ENCODE data around the gene KRTAP2-4.
"Not testable (repeated sequence)": the region's sequence is repeated elsewhere in the genome, so short reads cannot be mapped to it uniquely, and the experiment has no call there.

The KRTAP2-4 gene, protein sequence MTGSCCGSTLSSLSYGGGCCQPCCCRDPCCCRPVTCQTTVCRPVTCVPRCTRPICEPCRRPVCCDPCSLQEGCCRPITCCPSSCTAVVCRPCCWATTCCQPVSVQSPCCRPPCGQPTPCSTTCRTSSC

DNA sequence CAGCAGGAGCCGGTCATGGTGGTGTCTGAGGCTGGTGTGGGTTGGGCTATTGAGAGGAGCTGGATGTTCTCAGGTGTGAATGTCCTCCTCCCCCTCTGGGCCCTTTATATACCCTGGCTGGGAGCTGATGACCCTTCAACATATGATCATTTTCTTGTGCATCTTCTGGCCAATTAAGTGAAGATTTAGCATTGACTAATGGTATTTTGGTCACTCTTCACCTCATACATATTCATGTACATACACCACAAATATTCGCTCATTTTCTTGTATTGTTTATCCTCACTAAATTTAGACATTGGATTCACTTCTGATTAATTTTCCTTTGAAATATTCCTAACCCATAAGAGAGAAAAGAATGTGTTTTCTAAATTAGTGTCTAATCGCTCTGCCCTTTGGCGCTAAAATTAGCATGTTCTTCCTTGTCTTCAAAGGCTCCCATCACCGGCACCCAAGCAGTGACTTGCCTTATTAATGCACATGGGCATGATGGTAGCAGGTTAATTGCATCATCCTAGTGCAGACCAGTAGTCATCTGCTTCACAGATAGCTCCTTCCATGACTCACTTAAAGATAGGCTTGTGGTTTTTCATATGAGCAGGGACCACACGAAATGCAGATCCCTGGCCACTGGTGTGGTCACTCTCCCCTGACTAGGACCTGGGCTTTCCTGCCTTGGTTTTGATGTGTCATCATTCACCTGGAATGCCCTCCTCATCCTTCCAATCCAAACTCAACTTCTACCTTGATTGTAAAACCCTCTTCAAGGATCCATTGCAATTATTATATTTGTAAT is at the start of gene KRTAP2-4:
Gene KRTAP2-4, minus strand, starts transcription at position 51 of the 796 bp plus-strand sequence. Its CDS starts 34 bp downstream, at position 17.
- Histone ChIP-seq H3K9me2 (ENCODE audit: low read depth, low read length) (no peaks in the 10 kb centered on the region), H3K27me3 (ENCODE audit: insufficient read depth, low read length) (no peaks in the 10 kb centered on the region), H3K4me3 (ENCODE audit: low read depth, low read length, poor library complexity, severe bottlenecking) (no peak within 1 kb of the TSS), H3K79me2 (ENCODE audit: insufficient read depth, low read length) (no peaks in the 10 kb centered on the region), H3K4me1 (ENCODE audit: insufficient read depth, low read length, severe bottlenecking) (no peaks in the 10 kb centered on the region), H3K4me2 (ENCODE audit: low read length) (no peak within 1 kb of the TSS), H4K20me1 (ENCODE audit: insufficient read depth, low read length) (no peaks in the 10 kb centered on the region), H3K36me3 (ENCODE audit: insufficient read depth, low read length) (no peaks in the 10 kb centered on the region), H2AFZ (ENCODE audit: low read length) (no peak within 1 kb of the TSS), H3K9me3 (ENCODE audit: low read length) (no peaks in the 10 kb centered on the region), H3K9ac (ENCODE audit: low read length) (no peak within 1 kb of the TSS), H3K27ac (ENCODE audit: low read depth, low read length, poor library complexity, severe bottlenecking) (no peak within 1 kb of the TSS), H3F3A (ENCODE audit: insufficient read depth, low read length) (no peaks in the 10 kb centered on the region)
- TF ChIP-seq, protein P1, sequence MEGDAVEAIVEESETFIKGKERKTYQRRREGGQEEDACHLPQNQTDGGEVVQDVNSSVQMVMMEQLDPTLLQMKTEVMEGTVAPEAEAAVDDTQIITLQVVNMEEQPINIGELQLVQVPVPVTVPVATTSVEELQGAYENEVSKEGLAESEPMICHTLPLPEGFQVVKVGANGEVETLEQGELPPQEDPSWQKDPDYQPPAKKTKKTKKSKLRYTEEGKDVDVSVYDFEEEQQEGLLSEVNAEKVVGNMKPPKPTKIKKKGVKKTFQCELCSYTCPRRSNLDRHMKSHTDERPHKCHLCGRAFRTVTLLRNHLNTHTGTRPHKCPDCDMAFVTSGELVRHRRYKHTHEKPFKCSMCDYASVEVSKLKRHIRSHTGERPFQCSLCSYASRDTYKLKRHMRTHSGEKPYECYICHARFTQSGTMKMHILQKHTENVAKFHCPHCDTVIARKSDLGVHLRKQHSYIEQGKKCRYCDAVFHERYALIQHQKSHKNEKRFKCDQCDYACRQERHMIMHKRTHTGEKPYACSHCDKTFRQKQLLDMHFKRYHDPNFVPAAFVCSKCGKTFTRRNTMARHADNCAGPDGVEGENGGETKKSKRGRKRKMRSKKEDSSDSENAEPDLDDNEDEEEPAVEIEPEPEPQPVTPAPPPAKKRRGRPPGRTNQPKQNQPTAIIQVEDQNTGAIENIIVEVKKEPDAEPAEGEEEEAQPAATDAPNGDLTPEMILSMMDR (IDR thresholded peaks at IDR 0.05; ENCODE audit: low read length): no peak
- no peak for TF ChIP-seq EZH2 (IDR thresholded peaks at IDR 0.05; ENCODE audit: borderline replicate concordance, low read length)

DNA sequence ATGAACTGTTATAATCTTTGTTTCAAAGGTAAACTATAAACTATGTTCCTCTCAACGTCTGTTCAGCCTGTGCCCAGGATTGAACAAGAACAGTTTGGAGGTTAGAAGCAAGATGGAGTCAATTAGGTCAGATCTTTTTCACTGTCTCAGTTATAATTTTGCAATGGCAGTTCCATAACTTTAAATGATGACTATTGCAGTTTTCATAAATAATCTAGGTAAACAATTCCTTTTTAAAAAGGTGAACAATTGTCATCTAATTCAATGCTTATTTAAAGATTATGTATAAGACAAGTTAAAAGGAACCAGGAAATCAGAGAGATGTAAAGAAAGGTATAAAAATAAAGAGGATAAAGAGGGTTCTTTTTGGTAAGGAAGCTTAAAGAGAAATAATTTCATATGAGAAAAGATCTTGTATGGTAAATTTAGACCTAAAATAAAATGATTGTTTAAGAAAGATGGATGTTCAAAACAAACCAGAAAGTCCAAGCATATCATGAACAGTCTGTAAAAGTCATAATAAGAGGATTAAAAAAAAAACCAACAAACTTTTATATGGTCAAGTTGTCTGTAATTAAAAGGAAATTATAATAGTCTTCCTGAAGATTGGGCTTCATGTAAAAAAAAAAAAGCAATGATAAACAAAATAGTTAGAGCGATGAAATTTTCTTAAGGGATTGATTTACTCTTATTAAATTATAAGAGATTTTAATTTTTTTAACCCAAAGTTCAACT is 45.6 kb upstream of the KRTAP2-4 start:
- Histone ChIP-seq H3F3A (ENCODE audit: insufficient read depth, low read length) (no peaks in the 10 kb centered on the region), H3K4me1 (ENCODE audit: insufficient read depth, low read length, severe bottlenecking) (no peaks in the 10 kb centered on the region), H3K27ac (ENCODE audit: low read depth, low read length, poor library complexity, severe bottlenecking) (no peak overlapping the region), H3K36me3 (ENCODE audit: insufficient read depth, low read length) (no peaks in the 10 kb centered on the region), H3K27me3 (ENCODE audit: insufficient read depth, low read length) (no peaks in the 10 kb centered on the region), H3K79me2 (ENCODE audit: insufficient read depth, low read length) (no peaks in the 10 kb centered on the region), H3K4me2 (ENCODE audit: low read length) (no peak overlapping the region), H4K20me1 (ENCODE audit: insufficient read depth, low read length) (no peaks in the 10 kb centered on the region), H3K9ac (ENCODE audit: low read length) (no peak overlapping the region), H3K4me3 (ENCODE audit: low read depth, low read length, poor library complexity, severe bottlenecking) (no peak overlapping the region), H2AFZ (ENCODE audit: low read length) (no peak overlapping the region), H3K9me3 (ENCODE audit: low read length) (no peaks in the 10 kb centered on the region), H3K9me2 (ENCODE audit: low read depth, low read length) (no peaks in the 10 kb centered on the region)
- no peak for TF ChIP-seq EZH2 (IDR thresholded peaks at IDR 0.05; ENCODE audit: borderline replicate concordance, low read length)
- TF ChIP-seq, protein P1 (IDR thresholded peaks at IDR 0.05; ENCODE audit: low read length): no peak

DNA sequence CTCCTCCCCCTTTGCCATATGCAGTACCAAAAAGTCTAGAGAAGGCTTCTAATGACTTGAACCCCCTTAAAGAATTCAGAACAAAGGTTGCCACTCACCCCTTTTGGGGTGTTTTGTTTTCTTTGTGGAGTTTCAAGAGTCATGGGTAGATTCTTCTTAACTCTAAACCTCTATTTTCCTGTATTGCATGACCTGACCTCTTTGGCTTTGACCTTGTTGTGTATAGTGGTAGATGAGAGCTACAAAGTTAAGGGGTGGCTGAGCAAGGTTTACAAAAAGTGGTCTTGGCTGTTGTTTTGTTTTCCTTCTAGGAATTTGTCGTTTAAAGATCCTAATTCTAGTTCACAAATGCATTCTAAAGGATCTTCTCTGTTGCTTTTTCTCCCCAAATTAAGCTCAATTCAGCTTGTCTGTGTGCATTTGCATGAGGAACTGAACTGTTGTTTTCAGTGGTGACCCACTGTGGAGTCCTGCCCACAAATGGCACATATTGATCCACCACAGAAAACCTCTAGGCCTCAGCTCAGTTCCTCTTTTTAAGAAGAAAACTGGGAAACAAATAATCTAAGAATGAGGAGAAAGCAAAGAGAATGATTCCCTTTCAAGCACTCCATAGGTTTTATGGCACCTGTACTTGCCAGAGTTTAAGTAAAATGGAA is 43.2 kb upstream of the KRTAP2-4 start:
- H3K4me3 ChIP-seq (ENCODE audit: low read depth, low read length, poor library complexity, severe bottlenecking); H3K36me3 ChIP-seq (ENCODE audit: insufficient read depth, low read length); H3K79me2 ChIP-seq (ENCODE audit: insufficient read depth, low read length); H3K9me3 ChIP-seq (ENCODE audit: low read length); H3K9me2 ChIP-seq (ENCODE audit: low read depth, low read length); H3K9ac ChIP-seq (ENCODE audit: low read length); H3K4me1 ChIP-seq (ENCODE audit: insufficient read depth, low read length, severe bottlenecking); H3F3A ChIP-seq (ENCODE audit: insufficient read depth, low read length); H3K27ac ChIP-seq (ENCODE audit: low read depth, low read length, poor library complexity, severe bottlenecking); H2AFZ ChIP-seq (ENCODE audit: low read length); H3K27me3 ChIP-seq (ENCODE audit: insufficient read depth, low read length); H4K20me1 ChIP-seq (ENCODE audit: insufficient read depth, low read length); H3K4me2 ChIP-seq (ENCODE audit: low read length): not testable (repeated sequence)
